Measurements from ENCODE around the gene BRD8.
A peak's percentile ranks its signal among the peaks of the same experiment; 100 is the strongest.
"Not testable (repeated sequence)": the region's sequence is repeated elsewhere in the genome, so short reads cannot be mapped to it uniquely, and the experiment has no call there.

The BRD8 gene, protein sequence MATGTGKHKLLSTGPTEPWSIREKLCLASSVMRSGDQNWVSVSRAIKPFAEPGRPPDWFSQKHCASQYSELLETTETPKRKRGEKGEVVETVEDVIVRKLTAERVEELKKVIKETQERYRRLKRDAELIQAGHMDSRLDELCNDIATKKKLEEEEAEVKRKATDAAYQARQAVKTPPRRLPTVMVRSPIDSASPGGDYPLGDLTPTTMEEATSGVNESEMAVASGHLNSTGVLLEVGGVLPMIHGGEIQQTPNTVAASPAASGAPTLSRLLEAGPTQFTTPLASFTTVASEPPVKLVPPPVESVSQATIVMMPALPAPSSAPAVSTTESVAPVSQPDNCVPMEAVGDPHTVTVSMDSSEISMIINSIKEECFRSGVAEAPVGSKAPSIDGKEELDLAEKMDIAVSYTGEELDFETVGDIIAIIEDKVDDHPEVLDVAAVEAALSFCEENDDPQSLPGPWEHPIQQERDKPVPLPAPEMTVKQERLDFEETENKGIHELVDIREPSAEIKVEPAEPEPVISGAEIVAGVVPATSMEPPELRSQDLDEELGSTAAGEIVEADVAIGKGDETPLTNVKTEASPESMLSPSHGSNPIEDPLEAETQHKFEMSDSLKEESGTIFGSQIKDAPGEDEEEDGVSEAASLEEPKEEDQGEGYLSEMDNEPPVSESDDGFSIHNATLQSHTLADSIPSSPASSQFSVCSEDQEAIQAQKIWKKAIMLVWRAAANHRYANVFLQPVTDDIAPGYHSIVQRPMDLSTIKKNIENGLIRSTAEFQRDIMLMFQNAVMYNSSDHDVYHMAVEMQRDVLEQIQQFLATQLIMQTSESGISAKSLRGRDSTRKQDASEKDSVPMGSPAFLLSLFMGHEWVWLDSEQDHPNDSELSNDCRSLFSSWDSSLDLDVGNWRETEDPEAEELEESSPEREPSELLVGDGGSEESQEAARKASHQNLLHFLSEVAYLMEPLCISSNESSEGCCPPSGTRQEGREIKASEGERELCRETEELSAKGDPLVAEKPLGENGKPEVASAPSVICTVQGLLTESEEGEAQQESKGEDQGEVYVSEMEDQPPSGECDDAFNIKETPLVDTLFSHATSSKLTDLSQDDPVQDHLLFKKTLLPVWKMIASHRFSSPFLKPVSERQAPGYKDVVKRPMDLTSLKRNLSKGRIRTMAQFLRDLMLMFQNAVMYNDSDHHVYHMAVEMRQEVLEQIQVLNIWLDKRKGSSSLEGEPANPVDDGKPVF

DNA sequence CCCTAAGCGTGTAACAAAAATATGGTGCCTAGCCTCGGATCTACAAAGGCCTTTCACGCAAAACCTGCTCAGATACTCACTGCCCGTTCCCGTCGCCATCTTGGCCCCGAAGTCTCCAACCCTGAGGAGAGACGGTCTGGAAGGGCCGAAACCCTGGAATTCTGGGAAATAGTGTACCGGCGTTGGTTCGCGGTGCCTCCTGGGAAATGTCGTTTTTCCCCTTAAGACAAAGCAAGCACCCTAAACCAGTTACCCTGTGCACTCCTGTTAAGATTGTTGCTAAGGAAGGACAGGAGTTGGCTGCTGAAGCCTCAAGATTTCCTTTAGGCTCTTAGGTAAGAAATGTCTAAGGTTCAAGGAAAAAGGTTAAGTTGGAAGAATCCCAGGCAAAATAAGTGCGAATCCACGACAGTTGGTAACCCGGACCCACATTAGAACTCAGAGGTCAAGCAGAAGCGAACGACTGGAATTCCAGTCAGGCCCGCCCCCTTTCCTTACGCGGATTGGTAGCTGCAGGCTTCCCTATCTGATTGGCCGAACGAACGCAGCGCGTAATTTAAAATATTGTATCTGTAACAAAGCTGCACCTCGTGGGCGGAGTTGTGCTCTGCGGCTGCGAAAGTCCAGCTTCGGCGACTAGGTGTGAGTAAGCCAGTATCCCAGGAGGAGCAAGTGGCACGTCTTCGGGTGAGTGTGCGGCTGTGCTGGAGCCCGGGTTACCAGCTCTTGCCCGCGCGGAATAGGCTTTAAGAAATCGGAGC lies at the start of gene BRD8, which contains the start of gene KIF20A:
Gene BRD8, minus strand, starts transcription at position 115 of the 761 bp plus-strand sequence. Its CDS starts 16 bp downstream, at position 99.
Gene KIF20A, plus strand, starts transcription at position 597 of the 761 bp plus-strand sequence. CDS start 569 bp downstream, outside the sequence.
- peak; percentile 99 for DNase-seq (ENCODE audit: low spot score)

DNA sequence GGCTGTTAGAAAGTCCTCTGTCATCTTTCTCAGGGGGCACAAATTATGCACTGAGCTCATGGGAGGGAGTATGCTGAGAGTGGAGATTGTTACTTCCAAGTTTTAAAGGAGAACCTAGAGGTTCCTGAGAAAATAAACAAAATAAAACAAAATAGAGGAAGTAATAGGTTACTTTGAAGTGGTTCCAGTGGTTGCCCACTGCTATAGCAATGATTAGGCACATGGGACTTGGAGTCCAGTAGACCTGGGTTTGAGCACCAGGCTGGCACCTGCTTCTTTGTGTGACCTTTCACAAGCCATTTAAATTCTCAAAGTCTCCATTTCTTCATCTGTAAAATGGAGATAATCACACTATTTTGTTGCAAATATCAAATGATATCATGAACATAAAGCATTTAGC lies 48.5 kb upstream of the BRD8 start:
- DNase-seq (ENCODE audit: low spot score): no peak

DNA sequence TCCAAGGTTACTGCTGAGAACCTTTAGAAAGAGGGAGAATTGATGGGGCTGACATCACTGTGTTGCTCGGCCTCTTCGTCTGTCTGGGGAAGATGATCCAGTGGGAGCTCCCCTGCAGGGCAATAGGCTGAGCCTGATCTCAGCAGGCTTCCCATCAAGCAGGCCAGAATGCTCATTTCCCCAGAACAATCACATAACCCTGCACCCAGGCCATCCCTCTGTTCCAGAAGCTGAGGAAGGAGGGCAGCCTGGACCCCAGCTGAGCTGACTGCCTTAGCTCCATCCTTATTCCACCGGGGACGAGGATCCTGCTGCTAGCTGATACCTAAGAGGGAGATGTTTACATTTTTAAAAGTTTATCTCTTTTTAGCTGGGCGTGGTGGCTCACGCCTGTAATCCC lies 46.3 kb upstream of the BRD8 start:
- DNase-seq (ENCODE audit: low spot score): no peak

DNA sequence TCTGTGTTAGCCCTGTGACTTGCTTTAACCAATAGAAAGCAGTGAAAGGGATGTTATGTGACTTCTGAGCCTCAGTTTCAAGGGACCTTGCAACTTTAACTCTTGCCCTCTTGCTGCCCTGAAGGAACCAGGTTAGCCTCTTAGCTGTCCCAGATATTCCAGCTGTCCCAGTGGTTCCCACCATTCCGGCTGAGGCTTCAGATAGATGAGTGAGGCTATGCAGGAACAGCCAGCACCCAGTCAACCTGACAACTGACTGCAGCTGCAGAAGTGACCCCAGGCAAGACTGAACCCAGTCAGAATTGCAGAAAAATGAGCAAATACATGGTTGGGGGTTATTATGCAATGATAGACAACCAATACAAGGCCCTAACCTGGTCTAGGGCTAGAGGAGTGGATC lies 45.1 kb upstream of the BRD8 start:
- no peak for DNase-seq (ENCODE audit: low spot score)

DNA sequence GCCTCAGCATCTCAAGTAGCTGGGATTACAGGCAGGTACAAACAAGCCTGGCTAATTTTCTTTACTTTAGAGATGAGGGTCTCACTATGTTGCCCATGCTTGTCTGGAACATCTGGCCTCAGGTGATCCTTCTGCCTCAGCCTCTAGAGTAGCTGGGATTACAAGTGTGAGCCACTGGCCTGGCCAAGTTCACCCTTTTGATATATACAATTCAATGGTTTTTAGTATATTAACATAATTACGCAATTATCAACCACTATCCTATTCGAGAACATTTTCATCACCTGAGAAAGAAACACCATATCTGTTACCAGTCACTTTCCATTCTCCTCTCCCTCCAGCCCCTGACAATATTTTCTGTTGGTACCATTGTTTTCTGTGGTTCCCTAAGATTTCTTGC lies 38.4 kb upstream of the BRD8 start:
- no peak for DNase-seq (ENCODE audit: low spot score)

DNA sequence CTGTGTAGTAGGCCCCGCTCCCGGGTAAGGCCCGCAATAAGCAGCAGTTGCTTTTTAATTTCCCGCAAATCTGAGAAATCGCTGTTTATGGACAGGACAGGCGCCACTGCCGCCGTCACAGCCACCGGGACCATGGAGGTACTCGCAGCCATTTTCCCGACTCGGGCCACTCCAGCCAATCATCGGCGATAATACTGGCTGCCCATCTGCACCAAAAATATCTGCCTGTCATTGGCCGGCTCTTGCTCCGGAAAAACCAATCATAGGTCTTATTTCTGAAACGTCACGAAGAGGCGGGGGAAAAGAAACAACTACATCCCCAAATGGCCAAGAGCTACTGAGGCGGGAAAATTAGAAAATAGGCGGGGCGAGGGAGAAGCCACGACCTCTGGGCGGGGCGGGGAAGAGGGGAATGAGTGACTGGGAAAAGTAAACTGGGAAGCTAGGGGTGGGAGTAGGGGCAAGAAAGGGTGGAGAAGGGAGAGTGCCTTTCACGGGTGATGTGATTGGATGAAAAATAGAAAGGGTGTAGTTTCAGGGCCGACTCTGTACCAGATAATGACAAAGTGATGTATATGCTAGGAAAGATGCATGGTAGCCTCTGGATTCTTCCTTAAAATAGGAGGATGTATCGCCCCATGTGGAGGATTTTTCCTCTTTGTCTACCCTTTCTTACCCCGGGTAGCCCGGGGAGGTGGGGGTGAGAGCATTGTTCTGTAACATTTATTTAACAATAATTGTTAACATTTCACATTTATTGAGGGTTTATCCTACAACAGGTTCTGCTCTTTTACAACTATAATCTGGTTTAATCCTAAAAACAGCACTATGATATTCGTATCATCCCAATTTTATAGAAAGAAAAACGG lies 35.0 kb upstream of the BRD8 start, which contains the start of gene CDC23:
Gene CDC23, minus strand, starts transcription at position 163 of the 869 bp plus-strand sequence. Its CDS starts 11 bp downstream, at position 152.
- DNase-seq (ENCODE audit: low spot score): peak; percentile 99

DNA sequence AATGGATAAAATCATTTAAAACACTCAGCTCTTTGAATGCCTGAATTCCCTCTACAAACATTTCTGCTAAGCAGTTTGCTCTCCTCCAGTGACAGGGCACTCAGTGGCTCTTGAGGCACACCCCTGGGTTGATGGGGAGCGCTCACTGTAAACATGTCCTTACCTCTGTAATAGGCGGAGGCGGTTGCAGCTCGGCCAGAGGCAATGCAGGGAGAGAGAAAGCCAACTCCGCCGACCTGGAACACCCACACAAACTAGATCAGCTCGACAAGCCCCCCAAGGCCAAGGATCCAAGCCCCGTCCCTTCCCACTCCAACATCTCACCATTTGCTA lies 34.4 kb upstream of the BRD8 start:
- DNase-seq (ENCODE audit: low spot score): peak; percentile 51

DNA sequence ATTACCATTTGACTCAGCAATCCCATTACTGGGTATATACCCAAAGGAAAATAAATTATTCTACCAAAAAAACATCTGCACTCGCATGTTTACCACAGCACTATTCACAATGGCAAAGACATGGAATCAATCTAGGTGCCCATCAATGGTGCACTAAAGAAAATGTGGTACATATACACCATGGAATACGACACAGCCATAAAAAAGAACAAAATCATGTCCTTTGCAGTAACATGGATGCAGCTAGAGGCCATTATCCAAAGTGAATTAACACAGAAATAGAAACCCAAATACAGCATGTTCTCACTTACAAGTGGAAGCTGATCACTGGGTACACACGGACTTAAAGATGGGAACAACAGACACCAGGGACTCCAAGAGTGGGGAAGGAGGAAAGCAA lies 32.6 kb upstream of the BRD8 start:
- no peak for DNase-seq (ENCODE audit: low spot score)

DNA sequence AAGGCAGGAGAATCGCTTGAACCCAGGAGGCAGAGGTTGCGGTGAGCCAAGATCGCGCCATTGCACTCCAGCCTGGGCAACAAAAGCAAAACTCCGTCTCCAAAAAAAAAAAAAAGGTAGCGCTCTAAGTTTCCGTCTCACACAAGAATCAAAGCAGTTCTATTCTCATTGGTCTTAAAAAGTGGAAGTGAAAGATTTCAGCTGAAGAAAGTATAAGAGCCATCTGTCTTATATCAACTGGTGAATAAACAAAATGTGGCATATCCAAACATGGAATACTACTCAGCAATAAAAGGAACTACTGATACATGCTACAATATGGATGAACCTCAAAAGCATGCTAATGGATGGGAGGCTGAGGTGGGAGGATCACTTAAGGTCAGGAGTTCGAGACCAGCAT lies 15.4 kb upstream of the BRD8 start:
- DNase-seq (ENCODE audit: low spot score): not testable (repeated sequence)

DNA sequence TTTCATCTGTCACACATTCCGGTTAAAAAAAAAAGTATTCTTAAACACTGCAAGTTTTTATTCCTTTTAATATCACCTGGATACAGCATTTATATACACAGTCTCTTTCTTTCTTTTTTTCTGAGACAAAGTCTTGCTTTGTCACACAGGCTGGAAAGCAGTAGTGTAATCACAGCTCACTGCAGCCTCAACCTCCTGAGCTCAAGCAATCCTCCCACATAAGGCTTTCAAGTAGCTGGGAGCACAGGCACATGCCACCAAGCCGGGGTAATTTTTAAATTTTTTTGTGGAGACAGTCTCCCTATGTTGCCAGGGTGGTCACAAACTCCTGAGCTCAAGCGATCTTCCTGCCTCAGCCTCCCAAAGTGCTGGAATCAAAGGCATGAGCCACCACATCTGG lies 14.4 kb upstream of the BRD8 start:
- no peak for DNase-seq (ENCODE audit: low spot score)

DNA sequence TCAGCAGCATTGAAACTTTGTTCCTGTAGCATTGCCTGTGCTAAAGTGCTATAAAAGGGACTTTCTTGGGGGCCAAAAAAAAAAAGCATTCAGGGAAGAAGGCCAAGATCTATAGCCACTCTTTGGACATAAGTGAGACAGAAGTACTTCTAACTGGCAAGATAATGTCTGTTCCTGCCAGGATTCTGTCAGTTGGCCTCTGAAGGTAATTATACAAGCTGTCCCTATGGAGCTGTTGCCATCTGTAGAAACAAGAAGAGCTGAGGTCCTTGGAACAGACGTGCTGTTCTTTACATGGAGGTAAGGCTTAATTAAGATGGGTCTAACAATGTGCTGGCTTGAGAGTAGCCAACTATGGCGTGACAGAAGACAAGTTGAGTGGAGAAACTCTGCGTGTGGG lies 10.2 kb upstream of the BRD8 start:
- DNase-seq (ENCODE audit: low spot score): no peak

DNA sequence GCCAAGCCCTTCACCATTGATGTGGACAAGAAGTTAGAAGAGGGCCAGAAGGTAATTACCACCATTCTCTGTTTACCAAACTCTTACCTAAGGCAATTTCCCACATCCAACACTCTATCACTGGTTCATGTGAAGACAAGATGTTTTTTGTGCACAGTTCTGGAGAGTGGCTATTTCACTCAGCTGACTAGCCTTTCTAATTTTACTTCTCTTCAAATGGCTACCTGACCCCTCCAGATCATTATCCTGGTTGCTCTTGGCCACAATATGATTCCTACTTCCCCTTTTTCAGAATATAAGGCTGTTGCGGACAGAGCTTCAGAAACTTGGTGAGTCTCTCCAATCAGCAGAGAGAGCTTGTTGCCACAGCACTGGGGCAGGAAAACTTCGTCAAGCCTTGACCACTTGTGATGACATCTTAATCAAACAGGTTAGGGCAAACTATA lies 7.6 kb upstream of the BRD8 start:
- no peak for DNase-seq (ENCODE audit: low spot score)

DNA sequence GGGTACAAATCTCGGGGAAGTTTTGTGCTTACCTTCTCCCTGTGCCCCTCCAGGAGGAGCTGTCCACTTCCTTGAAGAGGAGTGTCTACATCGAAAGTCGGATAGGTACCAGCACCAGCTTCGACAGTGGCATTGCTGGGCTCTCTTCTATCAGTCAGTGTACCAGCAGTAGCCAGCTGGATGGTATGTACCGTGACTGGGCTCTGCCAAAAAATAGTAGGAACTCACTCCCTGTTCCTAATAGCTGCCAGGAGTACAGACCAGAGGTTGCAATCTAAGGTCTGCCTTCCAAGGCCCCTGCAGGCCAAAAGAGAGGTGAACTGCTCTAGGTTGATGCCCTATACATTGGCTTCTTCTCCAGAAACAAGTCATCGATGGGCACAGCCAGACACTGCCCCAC lies 4.4 kb upstream of the BRD8 start:
- DNase-seq (ENCODE audit: low spot score): no peak

DNA sequence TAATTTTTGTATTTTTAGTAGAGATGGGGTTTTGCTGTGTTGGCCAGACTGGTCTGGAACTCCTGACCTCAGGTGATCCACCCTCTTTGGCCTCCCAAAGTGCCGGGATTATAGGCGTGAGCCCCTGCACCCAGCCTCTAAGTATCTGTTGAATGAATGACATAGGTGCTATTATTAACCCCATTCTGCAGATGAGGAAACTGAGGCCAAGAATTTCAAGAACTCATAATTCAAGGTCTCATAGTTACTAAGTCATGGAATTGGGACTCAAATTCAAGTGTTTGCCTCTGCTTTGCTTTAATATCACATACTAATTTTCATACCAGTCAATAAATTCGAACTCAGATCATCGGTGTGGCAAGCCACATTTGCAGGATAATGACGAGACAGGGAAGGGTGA lies 2.4 kb upstream of the BRD8 start:
- DNase-seq (ENCODE audit: low spot score): no peak

DNA sequence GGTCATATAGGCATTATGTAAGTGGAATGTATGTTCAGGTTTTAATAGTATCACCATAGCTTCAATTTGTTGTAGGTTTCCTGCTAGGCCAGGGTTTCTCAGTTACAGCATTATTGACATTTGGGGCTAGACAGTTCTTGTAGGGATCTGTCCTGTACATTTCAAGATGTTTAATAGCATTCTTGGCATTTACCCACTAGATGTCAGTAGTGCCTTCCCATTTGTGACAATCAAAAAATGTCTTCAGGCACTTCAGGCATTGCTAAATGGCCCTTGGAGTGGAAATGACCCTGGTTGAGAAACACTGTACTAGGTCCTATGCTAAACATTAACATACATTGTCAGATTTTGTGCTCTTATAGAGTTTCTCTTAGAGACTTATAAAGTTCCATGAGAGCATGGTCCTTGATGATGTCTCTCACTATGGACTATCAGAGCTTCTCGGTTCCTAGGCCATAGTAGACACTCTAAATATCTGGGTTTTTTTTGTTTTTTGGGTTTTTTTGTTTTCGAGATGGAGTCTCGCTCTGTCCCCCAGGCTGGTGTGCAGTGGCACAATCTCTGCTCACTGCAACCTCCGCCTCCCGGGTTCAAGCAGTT lies 1.9 kb upstream of the BRD8 start:
- DNase-seq (ENCODE audit: low spot score): peak; percentile 89

DNA sequence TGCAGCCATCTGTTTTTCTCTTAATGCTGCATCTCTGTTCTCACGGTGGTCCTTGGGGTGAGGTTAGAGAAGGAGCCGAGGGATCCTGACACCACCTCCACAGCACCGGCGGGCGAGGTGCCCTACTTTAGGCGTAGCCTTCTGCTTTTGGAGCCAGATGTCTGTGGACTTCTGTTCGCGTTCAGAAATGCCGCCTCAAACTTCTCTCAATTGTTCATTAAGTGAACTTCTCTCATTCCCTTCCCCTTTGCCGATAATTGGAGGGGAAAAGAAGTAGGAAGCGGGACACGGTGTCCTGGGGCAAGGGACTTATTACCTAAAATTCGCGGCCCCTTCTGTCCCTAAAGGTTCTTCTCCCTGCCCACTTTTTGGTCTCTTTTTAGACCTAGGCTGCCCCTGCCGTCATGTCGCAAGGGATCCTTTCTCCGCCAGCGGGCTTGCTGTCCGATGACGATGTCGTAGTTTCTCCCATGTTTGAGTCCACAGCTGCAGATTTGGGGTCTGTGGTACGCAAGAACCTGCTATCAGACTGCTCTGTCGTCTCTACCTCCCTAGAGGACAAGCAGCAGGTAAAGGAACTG lies 937 bp upstream of the BRD8 start:
- DNase-seq (ENCODE audit: low spot score): peak; percentile 46

DNA sequence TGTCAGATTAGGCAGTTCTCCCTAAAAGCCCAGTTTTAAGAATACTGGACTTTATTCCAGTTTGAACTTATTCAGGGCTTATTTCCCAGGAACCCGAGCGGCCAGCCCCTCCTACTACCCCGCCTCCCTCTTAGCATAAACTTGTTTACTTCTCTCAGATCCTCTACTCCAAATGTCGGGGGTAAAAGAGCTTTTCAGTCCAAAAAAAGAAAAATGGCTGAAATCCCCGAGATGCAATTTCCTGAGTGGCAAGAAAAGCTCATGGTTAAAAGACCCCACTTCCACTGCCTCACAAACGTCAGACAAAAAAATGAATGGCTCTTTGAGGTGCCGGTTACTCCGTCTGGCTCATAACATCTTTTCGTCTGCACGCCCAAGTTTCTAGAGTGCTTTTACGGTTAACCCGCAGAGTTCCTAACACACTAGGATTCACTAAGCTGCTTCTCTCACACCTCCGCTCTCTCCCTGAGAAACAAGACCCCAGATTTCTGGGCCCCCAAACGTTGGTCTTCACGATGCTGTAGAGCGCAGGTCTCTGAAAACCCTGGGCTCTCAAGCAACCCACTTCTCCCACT lies 402 bp downstream of the BRD8 start:
- peak; percentile 34 for DNase-seq (ENCODE audit: low spot score)

DNA sequence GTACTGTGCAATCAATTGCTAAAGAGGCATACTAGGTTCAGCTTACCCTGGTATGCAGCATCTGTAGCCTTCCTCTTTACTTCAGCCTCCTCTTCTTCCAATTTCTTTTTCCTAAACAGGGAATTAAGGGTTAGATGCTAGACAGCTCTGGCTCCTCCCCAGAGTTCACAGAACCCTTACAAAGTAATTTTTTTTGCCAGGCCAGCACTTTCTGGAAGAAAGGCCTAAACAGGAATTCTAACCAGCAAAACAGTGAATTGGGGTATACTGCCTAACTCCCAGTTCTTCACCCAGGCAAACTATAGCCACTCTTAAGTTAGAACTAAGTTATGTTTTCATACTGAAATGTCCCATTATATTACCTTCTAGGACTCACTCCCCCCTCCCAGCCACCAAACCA lies 8.1 kb downstream of the BRD8 start:
- DNase-seq (ENCODE audit: low spot score): no peak

DNA sequence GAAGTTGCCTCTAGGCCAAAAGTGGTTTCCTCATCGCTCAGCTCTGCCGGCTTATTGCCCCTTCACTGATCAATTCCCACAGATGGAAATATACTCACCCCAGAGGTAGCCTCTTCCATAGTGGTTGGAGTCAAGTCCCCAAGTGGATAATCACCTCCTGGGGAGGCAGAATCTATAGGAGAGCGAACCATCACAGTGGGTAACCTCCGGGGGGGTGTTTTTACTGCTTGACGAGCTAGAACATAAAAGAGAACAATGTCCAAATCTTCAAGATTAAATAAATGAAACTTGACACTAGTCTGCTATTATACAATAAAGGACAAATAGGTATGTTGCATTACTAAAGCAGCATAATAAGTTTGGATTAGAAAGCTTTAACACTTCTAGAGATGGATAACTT lies 9.3 kb downstream of the BRD8 start:
- DNase-seq (ENCODE audit: low spot score): no peak
